Upper lobe of right lung (tissue), 1 donor: ENCODE measurements around the gene PLCE1. TPM values are rescaled to one million over a fixed set of nuclear protein-coding genes. Genes with fewer than 3 reads are reported as not detected.

ENCODE experiments used
- ATAC-seq: fragments of 200-7000 bp; cut with Tn5 transposase; one replicate; pipeline ENCODE4 v1.9.1; 2020; ENCODE audit warnings: mild to moderate bottlenecking, moderate library complexity
- DNase-seq: peaks from one replicate; pipeline ENCODE4 v3.0.0-alpha.2; 2020
- H3K27ac ChIP-seq: fragments of 200-600 bp; one replicate; pipeline ENCODE4 v1.8.0; 2022
- H3K27me3 ChIP-seq: fragments of 200-600 bp; one replicate; pipeline ENCODE4 v1.8.0; 2022; ENCODE audit warnings: mild to moderate bottlenecking
- H3K36me3 ChIP-seq: fragments of 200-600 bp; one replicate; pipeline ENCODE4 v1.8.0; 2022
- H3K4me1 ChIP-seq: fragments of 200-600 bp; one replicate; pipeline ENCODE4 v1.8.0; 2022
- H3K4me3 ChIP-seq: fragments of 200-600 bp; one replicate; pipeline ENCODE4 v1.8.0; 2022; ENCODE audit warnings: mild to moderate bottlenecking
- H3K9me3 ChIP-seq: fragments of 200-600 bp; one replicate; pipeline ENCODE4 v1.8.0; 2022
- intact Hi-C: fragments of 100-400 bp; cut with DNase I; formaldehyde crosslinking; loops from one replicate; pipeline ENCODE4 v1.11.0; 2022
- long read RNA-seq: library from polyadenylated mRNA; unstranded; transcript quantifications from one replicate; pipeline ENCODE4 v2.0.0, GENCODE V29; 2021
- total RNA-seq: library from RNA; stranded (reverse); fragmentation: NEBNext Ultra II Directional; extraction: Animal tissue kit (Norgen Biotek cat#: 25700); gene quantifications from one replicate; pipeline ENCODE4 v1.2.1, GENCODE V29; 2021
- TF ChIP-seq, protein P1 (sequence below): fragments of 200-600 bp; IDR thresholded peaks from one replicate; pipeline ENCODE4 v1.8.0; 2022; ENCODE audit warnings: antibody characterized with exemption
- donor health status: DM: no; HTN: yes; CAD: no; lungs with severe emphysema.

PLCE1 gene
- 14.3 TPM for total RNA-seq
- long read RNA-seq, partial matches to known transcripts = 15 of 27 reads
- long read RNA-seq, other reads (novel, unspliced or antisense) = 12 of 27 reads

DNA sequence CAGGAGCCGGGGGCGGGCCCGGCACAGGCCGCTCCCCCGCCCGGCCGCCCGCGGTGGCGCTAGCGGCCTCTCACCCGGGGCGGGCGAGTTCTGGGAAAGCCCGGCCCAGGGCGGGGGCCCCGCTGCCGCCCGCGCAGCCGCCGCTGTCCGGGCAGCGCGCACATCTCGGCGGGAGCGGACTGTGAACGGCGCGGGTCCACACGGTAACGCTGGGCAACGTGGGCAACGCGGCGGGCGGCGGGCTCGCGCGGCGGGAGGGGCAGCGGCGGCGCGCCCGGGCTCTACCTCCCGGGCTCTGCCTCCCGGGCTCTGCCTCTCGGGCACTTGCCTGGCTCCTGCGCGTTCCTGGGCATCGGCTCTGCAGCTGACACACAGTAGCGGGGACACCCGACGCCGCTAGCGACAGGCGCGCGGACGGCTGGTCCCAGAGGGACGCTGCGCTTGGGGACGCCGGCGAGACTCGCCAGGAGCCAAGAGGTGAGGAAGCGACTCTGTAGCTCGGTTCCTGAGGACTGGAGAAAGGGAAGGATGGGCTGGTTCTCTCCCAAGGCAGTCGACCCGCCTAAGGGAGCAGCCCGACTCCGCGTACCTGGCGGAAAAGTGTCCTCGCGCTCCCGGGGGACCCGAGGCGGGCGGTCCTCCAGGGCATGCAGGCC, at the start of gene PLCE1:
PLCE1 (plus strand) TSS at position 150 of the 656 bp plus-strand sequence. CDS start 37,116 bp downstream, outside the sequence.
- intact Hi-C loops = no loop called here
- peak within 1 kb of the TSS; percentile 68 for H3K27ac ChIP-seq

DNA sequence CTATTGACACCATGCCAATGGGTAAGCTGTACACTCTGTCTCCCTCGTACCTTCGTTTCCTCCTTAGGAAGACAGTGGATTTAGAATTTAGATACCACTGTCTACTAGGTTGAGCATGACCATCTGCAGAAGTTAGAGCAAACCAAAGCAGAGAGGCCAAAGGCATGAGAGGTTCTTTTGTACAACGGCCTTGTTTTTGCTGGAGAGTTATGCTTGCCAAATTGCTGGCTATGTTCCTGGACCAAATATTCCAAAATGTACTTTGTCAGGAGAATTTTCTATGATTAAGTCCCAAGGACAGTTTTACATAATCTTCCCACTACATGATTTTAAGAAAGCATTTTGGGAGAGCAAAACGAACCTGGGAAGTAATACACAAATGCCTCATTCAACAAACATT, 47.9 kb upstream of the PLCE1 start:
- TF ChIP-seq, protein P1, sequence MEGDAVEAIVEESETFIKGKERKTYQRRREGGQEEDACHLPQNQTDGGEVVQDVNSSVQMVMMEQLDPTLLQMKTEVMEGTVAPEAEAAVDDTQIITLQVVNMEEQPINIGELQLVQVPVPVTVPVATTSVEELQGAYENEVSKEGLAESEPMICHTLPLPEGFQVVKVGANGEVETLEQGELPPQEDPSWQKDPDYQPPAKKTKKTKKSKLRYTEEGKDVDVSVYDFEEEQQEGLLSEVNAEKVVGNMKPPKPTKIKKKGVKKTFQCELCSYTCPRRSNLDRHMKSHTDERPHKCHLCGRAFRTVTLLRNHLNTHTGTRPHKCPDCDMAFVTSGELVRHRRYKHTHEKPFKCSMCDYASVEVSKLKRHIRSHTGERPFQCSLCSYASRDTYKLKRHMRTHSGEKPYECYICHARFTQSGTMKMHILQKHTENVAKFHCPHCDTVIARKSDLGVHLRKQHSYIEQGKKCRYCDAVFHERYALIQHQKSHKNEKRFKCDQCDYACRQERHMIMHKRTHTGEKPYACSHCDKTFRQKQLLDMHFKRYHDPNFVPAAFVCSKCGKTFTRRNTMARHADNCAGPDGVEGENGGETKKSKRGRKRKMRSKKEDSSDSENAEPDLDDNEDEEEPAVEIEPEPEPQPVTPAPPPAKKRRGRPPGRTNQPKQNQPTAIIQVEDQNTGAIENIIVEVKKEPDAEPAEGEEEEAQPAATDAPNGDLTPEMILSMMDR = no peak
- no peaks in the 10 kb centered on the region for H3K36me3 ChIP-seq
- no peak overlapping the region for H3K27ac ChIP-seq
- no peak for ATAC-seq
- no peak overlapping the region for H3K4me3 ChIP-seq
- H3K4me1 ChIP-seq = no peaks in the 10 kb centered on the region
- H3K9me3 ChIP-seq = no peaks in the 10 kb centered on the region
- intact Hi-C loops = no loop called here
- no peak for DNase-seq
- no peaks in the 10 kb centered on the region for H3K27me3 ChIP-seq

More for the DNA sequence above, at the start of gene PLCE1:
- ATAC-seq (peak; percentile 88), DNase-seq (peak; percentile 82)
- Histone ChIP-seq H3K4me1 (peaks cover 8% of the 10 kb centered on the region), H3K36me3 (no peaks in the 10 kb centered on the region), H3K4me3 (peak within 1 kb of the TSS; percentile 59), H3K9me3 (no peaks in the 10 kb centered on the region), H3K27me3 (peaks cover 29% of the 10 kb centered on the region)
- TF ChIP-seq, protein P1 = no peak

- ATAC-seq (peak; percentile 72), DNase-seq (no peak)
- TF ChIP-seq, protein P1 = no peak
- intact Hi-C loops = no loop called here
- H3K4me1 ChIP-seq = no peaks in the 10 kb centered on the region
- no peaks in the 10 kb centered on the region for H3K36me3 ChIP-seq
- no peak overlapping the region for H3K27ac ChIP-seq
- H3K9me3 ChIP-seq = no peaks in the 10 kb centered on the region
- H3K4me3 ChIP-seq = no peak overlapping the region
- no peaks in the 10 kb centered on the region for H3K27me3 ChIP-seq
These were observed 46.7 kb upstream of the PLCE1 start for GRCh38 chr10:93947055-93947454.

DNA sequence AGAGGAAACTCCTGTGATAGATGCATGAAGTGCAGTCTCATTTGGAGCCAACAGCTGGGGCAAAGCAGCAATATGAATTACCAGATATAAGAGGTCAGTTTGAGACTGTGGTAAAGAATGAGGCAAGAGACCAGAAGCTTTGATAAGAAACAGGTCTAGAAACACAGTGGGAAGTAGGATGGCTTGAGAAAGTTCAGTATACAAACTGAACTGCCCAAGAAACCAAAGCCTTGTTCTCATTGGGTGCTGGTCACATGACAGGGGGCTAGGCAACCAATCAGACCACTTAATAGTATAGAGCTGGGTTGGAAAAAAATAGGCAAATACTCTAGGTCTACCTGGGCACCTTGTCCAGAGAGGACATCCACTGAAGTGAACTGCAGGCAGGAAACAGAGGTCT, 46.2 kb upstream of the PLCE1 start:
- Histone ChIP-seq H3K4me3 (no peak overlapping the region), H3K27ac (no peak overlapping the region), H3K36me3 (no peaks in the 10 kb centered on the region), H3K27me3 (no peaks in the 10 kb centered on the region), H3K9me3 (no peaks in the 10 kb centered on the region), H3K4me1 (no peaks in the 10 kb centered on the region)
- DNase-seq (no peak), ATAC-seq (no peak)
- TF ChIP-seq, protein P1 = no peak
- intact Hi-C loops = no loop called here

DNA sequence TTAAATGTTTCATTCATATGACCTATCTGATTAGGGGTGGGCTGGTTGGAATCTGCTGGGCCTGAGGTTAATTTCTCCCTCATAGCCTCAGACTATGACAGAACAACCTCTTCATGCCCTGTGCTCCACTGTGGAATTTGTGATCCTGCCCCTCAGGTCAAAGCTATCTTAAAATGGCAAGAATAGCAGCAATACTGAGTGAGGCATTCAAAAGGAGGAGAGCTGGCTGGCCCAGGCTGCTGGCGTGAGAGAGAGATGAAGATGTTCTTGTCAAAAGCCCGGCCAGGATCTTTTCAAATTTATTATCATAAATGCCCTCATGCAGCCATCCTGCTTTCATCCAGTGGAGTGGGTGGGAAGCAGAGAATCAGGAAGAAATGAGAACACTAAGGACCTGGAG, 41.8 kb upstream of the PLCE1 start:
- TF ChIP-seq, protein P1 = no peak
- H3K27ac ChIP-seq = no peak overlapping the region

More for the DNA sequence above, 41.8 kb upstream of the PLCE1 start:
- intact Hi-C loops = no loop called here
- no peak overlapping the region for H3K4me3 ChIP-seq
- H3K36me3 ChIP-seq = no peaks in the 10 kb centered on the region
- H3K9me3 ChIP-seq = no peaks in the 10 kb centered on the region
- no peaks in the 10 kb centered on the region for H3K4me1 ChIP-seq
- no peaks in the 10 kb centered on the region for H3K27me3 ChIP-seq
- no peak for ATAC-seq
- no peak for DNase-seq
